Measurements from ENCODE around the gene TSSK1B. TPM values are rescaled to one million over a fixed set of nuclear protein-coding genes. Genes with fewer than 3 reads are reported as not detected.

Gene TSSK1B
- total RNA-seq, 1 experiment from 2014 or later, result 0.17 TPM

DNA sequence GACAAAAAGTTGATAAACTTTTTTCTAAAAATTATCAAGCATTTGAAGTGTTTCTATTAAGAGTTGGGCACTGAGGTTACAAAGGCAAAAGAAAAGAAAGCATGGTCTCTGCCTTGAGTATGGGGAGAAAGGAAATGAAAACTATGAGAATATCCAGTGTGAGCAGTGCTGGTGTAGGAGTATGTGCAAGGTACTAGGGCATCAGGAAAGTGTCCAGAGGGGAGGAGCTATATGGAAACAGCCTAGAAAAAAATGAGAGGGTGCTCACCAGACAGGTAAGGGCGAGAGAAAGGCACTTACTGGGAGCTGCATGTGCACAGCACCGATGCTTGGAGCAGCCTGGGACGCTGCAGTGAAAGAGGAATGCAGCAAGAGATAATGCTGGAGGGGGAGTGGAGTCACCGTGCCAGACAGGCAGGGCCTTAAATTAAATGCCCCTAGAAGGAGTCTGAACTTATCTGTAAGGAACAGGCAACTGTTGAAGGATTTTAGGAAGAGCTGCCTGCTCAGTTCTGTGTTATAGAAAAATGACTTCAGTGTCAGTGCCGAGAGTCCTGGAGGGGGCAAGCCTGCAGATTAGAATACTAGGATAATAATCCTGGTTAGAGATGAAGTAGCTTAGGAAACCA, 39.4 kb upstream of the TSSK1B start:
- Histone ChIP-seq H4K91ac (ENCODE audit: insufficient read length, low read depth, low read length) (no peak overlapping the region), H3K4me1 (ENCODE audit: insufficient read depth, low read length) (no peaks in the 10 kb centered on the region), H3T11ph (ENCODE audit: low read length) (no peak overlapping the region), H3K56ac (ENCODE audit: insufficient read length, low read depth, low read length) (no peak overlapping the region), H2BK12ac (ENCODE audit: insufficient read length, low read depth, low read length) (no peak overlapping the region), H3K79me2 (ENCODE audit: insufficient read depth, low read length) (no peaks in the 10 kb centered on the region), H2BK5ac (ENCODE audit: insufficient read length, low read length) (no peak overlapping the region), H2AFZ (ENCODE audit: low read length) (no peak overlapping the region), H2BK20ac (ENCODE audit: low read depth, low read length, poor library complexity, severe bottlenecking) (no peak overlapping the region), H3K9ac (ENCODE audit: extremely low read depth, insufficient read length, low read length) (no peak overlapping the region), H2AK5ac (ENCODE audit: insufficient read length, low read length) (no peak overlapping the region), H3K4me2 (ENCODE audit: insufficient read depth, insufficient read length, low read length) (no peak overlapping the region), H3K79me1 (ENCODE audit: insufficient read depth, low read depth, low read length, poor library complexity, severe bottlenecking) (no peaks in the 10 kb centered on the region), H3K14ac (ENCODE audit: insufficient read depth, low read length) (no peak overlapping the region), H4K8ac (replicated peaks; ENCODE audit: insufficient read length, low read depth, low read length) (no peak overlapping the region), H3K23me2 (ENCODE audit: insufficient read length, low read depth, low read length, poor library complexity, severe bottlenecking) (no peaks in the 10 kb centered on the region), H3K27me3 (ENCODE audit: insufficient read depth, low read length) (no peaks in the 10 kb centered on the region), H3K23ac (ENCODE audit: insufficient read length, low read depth, low read length) (no peak overlapping the region), H2BK15ac (ENCODE audit: low read depth, low read length) (no peak overlapping the region), H3K27ac (ENCODE audit: insufficient read length, low read depth, low read length) (no peak overlapping the region), H2BK120ac (ENCODE audit: low read depth, low read length, poor library complexity, severe bottlenecking) (no peak overlapping the region), H3K9me3 (ENCODE audit: control insufficient read depth, low read depth, low read length) (no peaks in the 10 kb centered on the region), H3K18ac (ENCODE audit: insufficient read length, low read depth, low read length) (no peak overlapping the region), H4K20me1 (ENCODE audit: control insufficient read depth, insufficient read depth, insufficient read length) (no peaks in the 10 kb centered on the region), H4K5ac (ENCODE audit: insufficient read length, low read depth, low read length) (no peak overlapping the region), H3K4ac (ENCODE audit: low read depth, low read length) (no peak overlapping the region)
- Mint-ChIP-seq H3K4me1 (peaks cover 13 to 15% of the 10 kb centered on the region in 2 experiments; a peak in 3 of 4 replicates), H3K36me3 (ENCODE audit: insufficient read depth in 1 of 3, low read depth in 3 of 3) (peaks cover 11 to 22% (median 17%) of the 10 kb centered on the region in 3 experiments), H3K9me3 (peaks cover 24 to 27% of the 10 kb centered on the region in 2 experiments), H3K27ac (peak overlapping the region in 2 of 3 experiments; percentile 17 to 19; a peak in 2 of 7 replicates), H3K27me3 (ENCODE audit: low read depth) (no peaks in the 10 kb centered on the region), H3K4me3 (no peak overlapping the region)
- TF ChIP-seq, protein P1, sequence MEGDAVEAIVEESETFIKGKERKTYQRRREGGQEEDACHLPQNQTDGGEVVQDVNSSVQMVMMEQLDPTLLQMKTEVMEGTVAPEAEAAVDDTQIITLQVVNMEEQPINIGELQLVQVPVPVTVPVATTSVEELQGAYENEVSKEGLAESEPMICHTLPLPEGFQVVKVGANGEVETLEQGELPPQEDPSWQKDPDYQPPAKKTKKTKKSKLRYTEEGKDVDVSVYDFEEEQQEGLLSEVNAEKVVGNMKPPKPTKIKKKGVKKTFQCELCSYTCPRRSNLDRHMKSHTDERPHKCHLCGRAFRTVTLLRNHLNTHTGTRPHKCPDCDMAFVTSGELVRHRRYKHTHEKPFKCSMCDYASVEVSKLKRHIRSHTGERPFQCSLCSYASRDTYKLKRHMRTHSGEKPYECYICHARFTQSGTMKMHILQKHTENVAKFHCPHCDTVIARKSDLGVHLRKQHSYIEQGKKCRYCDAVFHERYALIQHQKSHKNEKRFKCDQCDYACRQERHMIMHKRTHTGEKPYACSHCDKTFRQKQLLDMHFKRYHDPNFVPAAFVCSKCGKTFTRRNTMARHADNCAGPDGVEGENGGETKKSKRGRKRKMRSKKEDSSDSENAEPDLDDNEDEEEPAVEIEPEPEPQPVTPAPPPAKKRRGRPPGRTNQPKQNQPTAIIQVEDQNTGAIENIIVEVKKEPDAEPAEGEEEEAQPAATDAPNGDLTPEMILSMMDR (conservative IDR thresholded peaks at IDR 0.05), result no peak
- no peak for DNase-seq
- no CpG with 5 or more reads among the region's 5 CpGs for WGBS (ENCODE audit: extremely low coverage, insufficient read length, low lambda C conversion rate)

All from H9 (cell line).